ENCODE measurements around the gene CCDC138.

Gene CCDC138

DNA sequence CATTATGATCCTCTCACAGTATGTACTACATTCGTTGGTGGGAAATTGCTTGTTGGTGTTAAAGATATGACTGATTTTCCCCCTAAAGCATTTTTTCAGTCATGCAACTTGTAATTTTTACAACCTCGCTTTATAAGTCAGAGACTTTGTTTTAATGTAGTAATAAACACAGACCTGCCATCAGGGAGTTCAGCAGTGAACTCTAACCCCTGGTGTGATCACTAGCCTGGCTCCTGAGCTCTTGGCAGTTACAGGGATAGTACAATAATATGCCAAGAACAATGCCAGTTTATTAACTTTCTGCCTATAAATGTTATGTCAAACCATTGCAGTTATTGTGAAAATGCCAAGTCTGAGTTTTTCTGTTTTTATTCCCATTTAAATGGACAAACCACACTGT lies 108.6 kb downstream of the CCDC138 start:
- no peak for TF ChIP-seq ZNF274 (IDR thresholded peaks at IDR 0.05; ENCODE audit: low read depth, low read length)
- no peak overlapping the region for H3K4me3 ChIP-seq (ENCODE audit: low read length)

DNA sequence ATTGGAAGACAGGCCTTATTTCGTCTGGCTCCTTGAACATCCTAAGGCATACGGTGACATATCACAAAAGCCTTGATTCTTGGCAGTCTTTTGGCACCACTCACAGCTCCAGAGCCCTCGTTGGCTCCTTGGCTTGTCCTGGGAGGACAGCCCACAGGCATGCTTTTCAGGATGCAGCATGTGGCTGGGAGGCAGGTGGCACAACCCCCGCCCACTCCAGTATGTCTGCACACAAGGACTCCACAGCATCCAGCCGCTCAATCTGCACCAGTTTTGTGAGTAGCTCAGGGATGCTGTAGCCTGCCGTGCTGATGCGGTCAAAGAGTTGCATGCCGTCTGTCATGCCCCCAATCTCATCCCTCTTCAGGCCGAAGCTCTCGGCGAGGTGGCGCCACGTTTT lies 110.2 kb downstream of the CCDC138 start:
- H3K4me3 ChIP-seq (ENCODE audit: low read length): no peak overlapping the region
- no peak for TF ChIP-seq ZNF274 (IDR thresholded peaks at IDR 0.05; ENCODE audit: low read depth, low read length)

DNA sequence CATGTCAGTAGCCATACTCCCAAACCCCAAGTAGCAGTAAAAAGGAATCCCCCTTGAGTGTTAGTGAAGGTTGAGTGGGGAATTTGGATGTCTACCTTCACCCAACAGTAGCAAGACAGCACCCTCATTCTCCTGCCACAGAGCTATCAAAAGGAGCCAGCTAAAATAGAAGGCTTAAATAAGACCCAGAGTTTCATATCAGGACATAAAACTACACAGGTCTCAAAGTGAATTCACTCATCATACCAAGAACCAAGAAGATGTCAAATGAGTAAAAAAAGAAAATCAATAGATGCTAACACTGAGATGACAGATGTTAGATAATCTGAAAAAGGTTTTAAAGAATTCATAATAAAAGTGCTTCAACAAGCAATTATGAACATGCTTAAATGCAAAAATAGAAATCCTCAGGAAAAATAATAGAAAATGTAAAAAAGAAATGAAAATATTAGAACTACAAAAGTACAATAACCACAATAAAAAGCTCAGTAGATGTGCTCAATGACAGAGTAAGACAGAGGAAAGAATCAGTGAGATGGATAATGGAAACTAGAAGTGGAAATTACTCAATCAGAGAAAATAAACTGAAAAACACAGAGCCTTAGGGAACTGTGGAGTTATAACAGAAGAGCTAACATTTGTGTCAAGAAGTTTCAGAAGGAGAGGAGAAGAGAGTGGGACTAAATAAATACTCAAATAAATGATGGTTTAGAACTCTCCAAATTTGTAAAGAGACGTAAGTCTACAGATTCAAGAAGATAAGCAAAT lies 111.9 kb downstream of the CCDC138 start:
- no peak overlapping the region for H3K4me3 ChIP-seq (ENCODE audit: low read length)
- TF ChIP-seq ZNF274 (IDR thresholded peaks at IDR 0.05; ENCODE audit: low read depth, low read length): no peak

DNA sequence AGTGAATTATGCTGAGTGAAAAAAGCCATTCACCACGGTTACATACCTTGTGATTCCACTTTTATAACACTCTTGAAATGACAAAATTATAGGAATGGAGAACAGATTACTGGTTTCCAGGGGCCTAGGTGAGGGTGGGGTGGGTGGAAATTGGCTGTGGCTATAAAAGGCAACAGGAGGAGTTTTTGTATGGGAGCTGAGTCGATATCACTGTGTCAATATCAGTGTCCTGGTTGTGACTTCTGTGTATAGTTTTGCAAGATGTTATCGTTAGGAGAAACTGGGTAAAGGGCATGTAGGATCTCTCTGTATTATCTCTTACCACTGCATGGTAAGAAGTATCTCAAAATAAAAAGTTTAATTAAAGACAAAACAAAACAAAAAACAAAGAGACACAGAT lies 118.1 kb downstream of the CCDC138 start:
- no peak for TF ChIP-seq ZNF274 (IDR thresholded peaks at IDR 0.05; ENCODE audit: low read depth, low read length)
- no peak overlapping the region for H3K4me3 ChIP-seq (ENCODE audit: low read length)

DNA sequence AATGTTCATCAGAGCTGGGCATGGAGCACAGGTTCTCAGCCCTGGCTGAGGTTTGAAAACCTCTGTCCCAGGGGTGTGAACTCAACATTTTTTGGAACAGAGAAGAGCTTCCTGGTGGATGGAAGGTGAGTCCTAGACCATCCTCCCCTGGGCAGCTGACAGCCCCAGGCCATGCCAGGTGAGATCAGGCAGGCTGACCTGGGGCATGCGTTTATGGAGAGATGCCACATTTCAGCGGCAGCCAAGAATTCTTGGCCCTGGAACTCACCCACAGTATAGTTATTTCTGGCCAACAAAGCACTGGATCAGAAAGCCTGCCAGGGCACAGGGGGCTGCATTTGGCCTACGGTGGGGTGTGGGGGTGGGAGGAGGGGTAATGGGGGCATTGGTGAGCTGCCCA lies 118.6 kb downstream of the CCDC138 start:
- no peak for TF ChIP-seq ZNF274 (IDR thresholded peaks at IDR 0.05; ENCODE audit: low read depth, low read length)
- H3K4me3 ChIP-seq (ENCODE audit: low read length): no peak overlapping the region

DNA sequence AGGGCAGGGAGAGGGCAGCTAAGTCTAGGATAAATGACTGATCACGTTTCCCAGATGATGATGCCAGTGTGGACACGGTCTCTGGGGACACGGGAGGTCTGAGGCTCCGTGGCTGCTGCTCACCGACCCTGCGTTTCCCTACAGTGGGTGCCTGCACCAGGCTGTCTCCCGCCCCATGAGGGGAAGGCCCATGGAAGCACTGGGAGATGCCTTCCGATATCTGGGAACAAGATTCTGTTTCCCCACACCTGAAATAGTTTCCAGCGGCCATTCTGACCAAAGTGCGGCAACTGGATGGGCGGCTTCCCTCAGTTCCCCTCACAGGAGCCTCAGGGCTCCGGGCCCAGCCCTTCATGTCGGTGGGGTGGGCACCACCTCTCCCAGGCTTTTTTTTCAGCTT lies 119.3 kb downstream of the CCDC138 start:
- TF ChIP-seq ZNF274 (IDR thresholded peaks at IDR 0.05; ENCODE audit: low read depth, low read length): no peak
- no peak overlapping the region for H3K4me3 ChIP-seq (ENCODE audit: low read length)

DNA sequence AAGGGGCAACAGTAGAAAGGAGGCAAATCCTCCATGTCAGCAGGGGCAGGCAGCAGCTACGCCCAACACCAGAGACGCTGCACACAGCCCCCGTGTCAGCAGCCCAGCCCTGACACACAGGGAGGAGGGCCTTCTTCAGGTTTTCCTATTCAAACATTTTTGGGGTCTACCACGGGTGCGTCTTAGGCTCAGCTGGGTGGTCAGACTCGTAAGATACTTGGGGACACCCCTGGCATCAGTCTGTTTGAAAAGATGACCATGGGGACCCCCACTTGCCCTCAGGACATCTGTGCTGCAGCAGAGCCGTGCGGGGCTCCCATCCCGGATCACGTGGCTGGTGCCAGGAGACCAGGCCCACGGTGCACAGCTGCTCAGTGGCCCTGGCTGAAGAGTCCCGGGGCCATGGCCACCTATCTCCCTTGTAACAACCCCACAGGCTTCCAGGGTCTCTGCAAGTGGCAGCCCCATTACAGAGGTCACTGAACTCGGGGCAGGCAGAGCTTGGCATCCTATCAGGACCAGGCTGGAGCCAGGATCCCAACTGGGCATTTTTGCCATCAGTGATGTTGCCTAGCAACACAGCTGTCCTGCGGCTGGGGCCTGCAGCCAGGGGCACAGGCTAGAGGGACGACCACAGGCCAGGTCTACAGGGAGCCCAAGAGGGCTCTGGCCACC lies 120.0 kb downstream of the CCDC138 start:
- H3K4me3 ChIP-seq (ENCODE audit: low read length): no peak overlapping the region
- TF ChIP-seq ZNF274 (IDR thresholded peaks at IDR 0.05; ENCODE audit: low read depth, low read length): no peak

DNA sequence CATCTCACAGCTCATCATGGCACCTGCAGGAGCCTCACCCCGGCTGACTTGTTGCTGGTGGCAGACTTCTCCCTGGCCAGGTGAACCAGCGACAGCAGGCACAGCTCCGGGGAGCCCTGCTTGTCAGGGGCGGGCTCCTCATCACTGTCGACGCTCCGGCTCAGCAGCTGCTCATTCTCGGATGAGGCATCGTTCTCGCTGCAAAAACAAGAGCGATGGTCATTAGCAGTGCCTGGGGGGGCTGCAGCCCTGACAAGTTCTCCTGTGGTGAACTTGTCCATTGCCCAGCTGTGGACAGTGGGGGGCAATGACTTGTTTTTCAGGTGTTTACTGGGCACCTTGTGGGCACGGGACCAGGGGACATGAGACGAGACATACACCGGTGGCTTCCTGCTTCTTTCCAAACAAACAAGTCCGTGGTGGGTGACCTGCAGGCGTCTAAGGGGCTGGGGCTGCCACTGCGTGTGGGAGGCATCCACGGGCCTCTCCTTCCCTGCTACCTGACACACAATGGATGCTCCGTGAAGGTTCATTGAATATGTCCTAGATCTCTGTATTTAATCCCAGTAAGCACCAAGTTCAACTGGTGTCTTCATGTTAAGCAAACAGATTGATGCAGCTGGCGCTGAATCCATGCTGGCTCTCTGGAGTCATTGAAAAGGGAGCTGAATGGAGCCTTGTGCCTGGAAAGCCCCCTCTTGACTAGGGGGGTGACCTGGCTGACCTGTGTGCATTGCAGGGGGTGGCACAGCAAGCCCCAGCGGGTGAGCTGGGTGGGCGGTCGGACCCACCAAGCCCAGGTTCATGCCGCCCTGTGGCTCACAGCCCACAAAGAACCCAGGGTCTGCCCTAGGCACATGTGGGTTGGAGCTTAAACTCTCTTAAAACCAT lies 121.5 kb downstream of the CCDC138 start:
- no peak for TF ChIP-seq ZNF274 (IDR thresholded peaks at IDR 0.05; ENCODE audit: low read depth, low read length)

DNA sequence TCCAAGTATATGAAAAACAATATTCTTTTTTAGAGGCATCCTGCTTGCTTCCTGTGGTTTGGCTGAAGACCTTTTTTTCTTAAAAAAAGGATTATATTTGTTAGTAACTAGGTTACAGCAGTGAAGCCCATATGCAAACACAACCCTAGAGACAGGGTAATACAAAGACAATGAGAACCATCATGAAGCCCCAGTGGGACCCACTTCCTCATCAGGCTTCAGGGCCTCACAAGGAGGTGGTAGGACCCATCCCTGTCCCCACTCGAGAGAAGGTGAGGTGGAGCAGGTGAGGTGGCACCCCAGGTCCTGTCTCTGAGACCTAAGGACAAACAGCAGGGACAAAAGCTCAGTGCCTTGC lies 122.1 kb downstream of the CCDC138 start:
- TF ChIP-seq ZNF274 (IDR thresholded peaks at IDR 0.05; ENCODE audit: low read depth, low read length): no peak
- H3K4me3 ChIP-seq (ENCODE audit: low read length): no peak overlapping the region

More for the DNA sequence above, 121.5 kb downstream of the CCDC138 start:
- H3K4me3 ChIP-seq (ENCODE audit: low read length): no peak overlapping the region

DNA sequence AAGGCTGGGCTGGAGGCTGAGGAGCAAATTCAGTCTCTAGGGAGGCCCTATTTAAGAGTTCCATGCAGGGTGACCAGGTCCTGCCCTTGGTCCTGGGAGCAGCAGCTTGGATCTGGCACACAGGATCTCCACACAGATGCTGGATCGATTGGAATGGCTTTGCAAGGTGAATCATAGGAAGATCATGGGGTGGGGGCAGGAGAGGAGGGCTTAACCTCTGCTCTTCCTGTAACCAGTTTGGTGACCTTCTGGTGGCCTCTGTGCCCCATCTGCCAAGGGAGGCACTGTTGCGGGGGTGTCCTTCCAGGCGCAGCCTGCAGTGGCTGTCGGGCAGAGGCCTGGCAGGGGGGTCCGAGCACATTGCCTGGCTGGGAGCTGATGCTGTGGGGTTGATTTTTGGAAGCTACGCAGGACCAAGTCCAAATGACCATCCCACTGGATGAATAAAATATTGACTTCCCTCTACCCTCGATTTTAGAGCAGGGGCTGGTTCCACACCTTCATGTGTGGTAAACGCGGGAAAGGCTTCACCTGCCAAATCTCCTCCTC lies 122.8 kb downstream of the CCDC138 start:
- no peak for TF ChIP-seq ZNF274 (IDR thresholded peaks at IDR 0.05; ENCODE audit: low read depth, low read length)
- no peak overlapping the region for H3K4me3 ChIP-seq (ENCODE audit: low read length)

DNA sequence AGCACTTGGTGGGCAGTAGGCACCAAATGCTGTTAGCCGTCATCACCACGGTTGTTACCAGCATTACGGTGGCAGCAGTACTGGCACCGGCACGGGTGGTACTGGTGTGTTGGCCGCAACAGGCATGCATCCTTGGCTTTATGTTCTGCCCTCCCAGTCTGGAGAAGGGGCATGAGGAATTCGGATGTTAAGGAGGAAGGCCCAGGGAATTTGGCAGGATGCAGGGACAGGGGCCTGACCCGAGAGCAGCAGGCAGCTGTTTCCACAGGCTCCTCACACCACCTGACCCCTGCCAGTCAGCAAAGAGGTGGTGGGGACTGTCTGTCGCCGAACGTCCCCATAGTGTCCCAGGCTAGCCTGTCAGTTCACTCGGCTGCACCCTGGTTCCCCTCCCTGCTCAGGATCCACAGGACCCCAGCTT lies 123.5 kb downstream of the CCDC138 start:
- no peak overlapping the region for H3K4me3 ChIP-seq (ENCODE audit: low read length)
- TF ChIP-seq ZNF274 (IDR thresholded peaks at IDR 0.05; ENCODE audit: low read depth, low read length): no peak

DNA sequence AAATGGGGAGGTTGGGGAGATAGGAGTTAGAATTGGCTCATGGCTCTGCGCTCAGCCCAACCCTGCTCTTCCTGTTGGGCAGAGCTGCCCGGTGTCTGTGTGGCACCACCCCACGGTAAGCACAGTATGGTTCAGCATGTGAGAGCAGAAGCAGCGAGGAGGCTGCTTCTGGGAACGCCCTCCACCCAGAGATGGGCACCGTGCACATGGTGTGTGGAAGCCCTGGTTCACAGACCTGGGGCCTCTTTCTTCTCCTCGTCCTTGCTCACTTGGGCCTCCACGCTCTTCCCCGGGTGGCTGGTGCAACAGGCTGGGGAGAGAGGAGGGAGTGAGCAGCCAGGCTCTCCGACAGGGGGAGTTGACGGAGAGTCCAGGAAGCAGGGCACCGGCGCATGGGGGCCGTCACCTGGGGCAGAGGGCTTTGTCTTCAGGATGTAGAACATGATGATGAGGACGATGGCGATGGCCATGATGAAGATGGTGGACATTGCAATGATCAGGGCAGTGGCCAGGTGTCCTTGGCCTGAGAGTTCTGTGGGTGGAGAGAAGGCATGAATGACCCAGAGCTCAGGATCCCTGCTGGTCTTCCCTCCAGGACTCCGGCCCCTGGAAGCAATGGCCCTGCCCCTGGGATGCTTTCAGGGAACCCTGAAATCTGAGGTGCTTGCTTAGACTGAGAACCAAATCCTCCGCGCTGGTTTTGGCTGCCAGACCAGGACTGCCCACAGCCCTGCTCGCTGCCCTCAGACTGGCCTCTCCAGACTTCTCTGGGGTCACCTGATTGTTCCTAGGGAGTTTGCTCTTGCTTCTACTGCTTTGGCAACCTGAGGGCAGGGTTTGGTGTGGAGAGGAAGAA lies 124.2 kb downstream of the CCDC138 start:
- TF ChIP-seq ZNF274 (IDR thresholded peaks at IDR 0.05; ENCODE audit: low read depth, low read length): no peak
- no peak overlapping the region for H3K4me3 ChIP-seq (ENCODE audit: low read length)

DNA sequence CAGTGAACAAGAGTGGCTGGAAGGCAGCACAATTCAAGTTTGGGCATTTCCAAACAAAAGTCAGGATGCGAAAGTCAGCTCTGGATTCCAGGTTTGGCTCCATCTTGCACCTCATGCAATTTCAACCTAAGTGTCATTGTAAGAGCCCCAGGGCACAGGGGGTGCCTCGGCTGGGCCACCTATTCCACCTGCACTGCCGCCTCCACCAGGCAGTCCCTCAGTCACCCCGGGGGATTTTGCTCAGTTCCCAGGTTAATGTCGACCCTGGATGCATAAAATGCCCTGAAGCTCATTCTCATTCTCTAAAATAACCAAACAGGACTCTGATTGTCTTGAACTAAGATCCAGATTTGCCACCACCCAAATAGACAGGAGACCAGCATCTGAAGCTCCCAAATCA lies 124.8 kb downstream of the CCDC138 start:
- TF ChIP-seq ZNF274 (IDR thresholded peaks at IDR 0.05; ENCODE audit: low read depth, low read length): no peak
- H3K4me3 ChIP-seq (ENCODE audit: low read length): no peak overlapping the region
